GM19438 (cell line): ENCODE data around the gene PAM.
"Not testable (repeated sequence)": the region's sequence is repeated elsewhere in the genome, so short reads cannot be mapped to it uniquely, and the experiment has no call there.

Experiments used
- ATAC-seq: cut with Tn5 transposase; IDR thresholded peaks from one replicate; pipeline ENCODE4 v1.9.1; 2021; ENCODE audit warnings: low read depth; ENCODE audit not compliant: unreplicated experiment

The PAM gene

DNA sequence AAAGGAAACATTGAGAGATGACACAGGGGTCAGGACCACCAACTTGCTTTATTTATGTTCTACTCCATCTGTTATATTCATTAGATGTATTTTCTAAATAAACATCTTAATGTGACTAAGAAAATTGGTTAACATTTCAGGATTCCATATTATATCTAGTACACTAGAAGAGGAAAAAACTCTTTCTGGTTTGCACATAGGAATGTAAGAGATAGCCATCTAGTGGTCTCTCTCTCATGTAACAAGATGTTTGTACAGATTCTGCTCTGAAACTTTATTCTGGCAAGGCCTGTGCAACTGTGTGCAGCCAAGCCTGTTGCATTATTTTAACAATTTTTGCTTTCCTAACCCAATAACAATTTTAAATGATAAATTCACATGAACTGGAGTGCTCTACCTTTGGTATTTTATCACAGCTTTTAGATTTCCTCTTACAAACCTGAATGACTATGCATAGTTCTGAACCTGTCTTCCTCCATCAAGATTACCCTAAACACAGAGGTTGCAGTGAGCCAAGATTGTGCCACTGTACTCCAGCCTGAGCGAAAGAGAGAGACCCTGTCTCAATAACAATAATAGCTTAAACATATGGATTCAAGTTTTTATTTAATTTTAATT is 216.7 kb downstream of the PAM start:
- no peak for ATAC-seq

DNA sequence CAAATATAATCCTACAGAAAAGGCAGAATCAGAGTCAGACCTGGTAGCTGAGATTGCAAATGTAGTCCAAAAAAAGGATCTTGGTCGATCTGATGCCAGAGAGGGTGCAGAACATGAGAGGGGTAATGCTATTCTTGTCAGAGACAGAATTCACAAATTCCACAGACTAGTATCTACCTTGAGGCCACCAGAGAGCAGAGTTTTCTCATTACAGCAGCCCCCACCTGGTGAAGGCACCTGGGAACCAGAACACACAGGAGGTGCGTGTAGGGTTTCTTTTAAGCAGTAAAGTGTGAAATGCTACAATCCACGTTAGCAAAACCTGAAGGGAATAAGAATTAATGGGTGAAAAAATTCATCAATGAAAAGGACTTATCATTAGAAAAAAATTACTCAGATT is 219.1 kb downstream of the PAM start:
- no peak for ATAC-seq

DNA sequence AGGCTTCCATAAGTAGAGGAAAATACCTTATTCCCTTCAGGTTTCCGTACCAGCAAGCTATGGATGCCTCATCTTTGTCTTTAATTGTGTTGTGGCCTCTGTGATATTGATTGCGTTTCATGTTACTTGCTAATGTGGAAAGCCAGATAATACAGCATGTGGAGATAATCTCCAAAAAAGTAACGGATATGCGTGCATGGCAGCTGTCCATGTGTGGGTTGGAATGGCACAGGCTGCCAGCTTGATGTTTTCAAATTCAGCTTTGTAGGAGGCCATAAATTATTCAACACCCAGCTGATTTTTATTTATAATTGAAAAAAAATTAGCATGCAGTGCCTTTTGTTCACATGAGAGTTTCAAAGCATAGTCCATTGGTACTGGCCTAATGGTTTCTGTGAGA is 219.9 kb downstream of the PAM start:
- no peak for ATAC-seq

DNA sequence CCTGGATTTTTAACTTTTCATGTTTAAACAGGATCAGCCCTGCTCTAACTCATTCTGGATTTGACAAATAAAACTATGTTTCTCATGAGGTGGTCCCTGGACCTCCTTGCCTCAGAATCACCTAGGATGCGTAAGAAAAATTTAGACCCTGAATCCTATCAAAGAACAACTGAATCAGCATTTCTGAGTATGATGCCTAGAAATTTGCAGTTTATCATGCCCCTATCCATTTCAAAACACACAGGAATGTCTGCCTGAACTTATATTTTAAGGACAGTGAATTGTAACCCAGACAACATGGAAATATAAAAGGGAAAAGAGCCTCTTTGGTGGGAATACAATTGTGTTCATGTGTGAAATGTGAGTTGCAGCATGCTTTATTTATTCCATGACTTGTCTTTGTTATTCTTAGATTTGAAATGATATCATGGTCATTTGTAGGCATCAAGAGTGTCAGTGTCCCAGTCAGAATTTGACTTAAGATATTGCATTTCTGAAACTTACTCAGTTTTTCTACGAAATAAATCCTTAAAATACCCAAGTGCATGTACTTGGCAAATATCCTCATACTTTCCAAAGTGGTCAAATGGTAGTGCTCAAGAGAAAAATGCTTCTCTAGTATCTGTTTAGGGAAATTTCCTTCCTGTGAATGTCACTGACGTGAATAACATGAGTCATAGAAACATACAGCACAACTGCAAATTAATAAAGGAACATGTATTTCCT is 220.5 kb downstream of the PAM start:
- ATAC-seq, result no peak

DNA sequence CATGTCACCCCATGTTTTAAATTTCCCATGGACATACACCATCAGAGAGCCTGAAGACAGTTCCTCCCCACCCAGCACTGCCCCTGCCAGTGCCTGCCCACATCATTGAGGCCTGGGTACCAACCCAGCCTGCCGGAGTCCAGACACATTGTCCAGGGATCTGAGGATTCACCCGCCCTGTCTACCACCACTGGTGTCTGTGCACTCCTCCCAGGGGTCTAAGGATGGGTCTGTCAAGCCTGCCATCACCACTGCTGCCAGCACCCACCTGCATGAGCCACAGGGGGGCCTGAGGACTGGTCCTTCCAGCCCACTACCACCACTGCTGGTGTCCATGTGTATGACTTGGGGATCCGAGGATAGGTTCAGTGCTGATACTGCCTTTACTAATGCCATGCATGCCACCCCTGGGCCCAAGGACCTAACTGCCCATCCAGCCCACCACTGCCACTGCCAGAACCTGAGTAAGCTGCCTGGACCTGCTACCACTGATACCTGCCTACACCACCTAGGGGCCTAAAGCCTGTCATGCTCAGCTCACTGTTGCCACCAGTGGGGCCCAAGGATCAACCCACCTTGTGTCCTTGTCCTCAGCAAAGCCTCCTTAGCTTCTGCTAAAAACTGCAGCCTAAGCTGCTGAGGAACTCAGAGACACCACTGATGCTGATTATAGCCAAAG is 227.0 kb downstream of the PAM start:
- no peak for ATAC-seq

DNA sequence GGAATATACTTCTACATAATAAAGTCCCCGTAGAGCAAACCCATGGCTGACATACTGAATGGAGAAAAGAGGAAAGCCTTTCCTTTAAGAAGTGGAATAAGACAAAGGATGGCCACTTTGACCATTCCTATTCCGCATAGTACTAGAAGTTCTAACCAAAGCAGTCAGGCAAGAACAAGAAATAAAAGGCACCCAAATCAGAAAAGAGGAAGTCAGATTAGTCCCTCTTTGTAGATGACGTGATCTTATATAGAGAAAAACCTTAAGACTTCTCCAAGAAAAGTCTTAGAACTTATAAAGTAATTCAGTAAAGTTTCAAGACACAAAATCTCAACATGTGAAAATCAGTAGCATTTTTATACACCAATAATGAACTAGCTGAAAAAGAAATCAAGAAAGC is 231.0 kb downstream of the PAM start:
- no peak for ATAC-seq

DNA sequence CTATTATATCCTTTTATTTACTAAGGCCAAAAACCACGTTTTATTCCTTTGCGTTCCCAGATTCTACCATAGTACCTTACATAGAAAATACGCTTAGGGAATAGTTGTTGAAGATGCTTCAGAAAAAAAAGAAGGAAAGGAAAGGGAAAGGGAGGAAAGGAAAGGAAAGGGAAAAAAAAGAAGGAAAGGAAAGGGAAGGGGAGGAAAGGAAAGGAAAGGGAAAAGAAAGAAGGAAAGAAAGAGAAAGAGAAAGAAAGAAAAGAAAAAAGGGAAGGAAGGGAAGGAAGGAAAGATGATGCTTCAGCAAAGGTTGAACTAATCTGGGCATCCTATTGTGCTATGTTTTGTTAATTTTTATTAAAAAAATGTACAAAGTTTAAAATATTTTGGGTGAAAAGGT is 233.4 kb downstream of the PAM start:
- ATAC-seq, result no peak

DNA sequence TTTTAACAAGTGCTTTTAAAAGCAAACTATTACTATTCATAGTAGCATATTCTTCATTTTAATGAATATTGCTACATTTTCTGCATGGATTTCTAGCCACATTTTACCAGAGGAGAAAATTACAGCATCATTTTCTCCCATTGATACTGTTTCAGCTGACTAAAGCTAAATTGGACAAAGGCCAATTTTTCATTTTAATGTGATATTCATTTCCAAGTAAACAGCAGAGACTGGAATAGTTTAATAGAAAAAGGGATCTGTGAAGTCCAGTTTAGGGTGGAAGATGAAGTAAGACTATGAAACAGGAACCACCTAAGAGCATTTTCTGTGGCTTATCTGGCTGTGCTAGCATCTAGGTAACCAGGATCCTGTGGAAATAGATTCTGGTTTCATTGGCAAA is 236.7 kb downstream of the PAM start:
- ATAC-seq, result no peak

DNA sequence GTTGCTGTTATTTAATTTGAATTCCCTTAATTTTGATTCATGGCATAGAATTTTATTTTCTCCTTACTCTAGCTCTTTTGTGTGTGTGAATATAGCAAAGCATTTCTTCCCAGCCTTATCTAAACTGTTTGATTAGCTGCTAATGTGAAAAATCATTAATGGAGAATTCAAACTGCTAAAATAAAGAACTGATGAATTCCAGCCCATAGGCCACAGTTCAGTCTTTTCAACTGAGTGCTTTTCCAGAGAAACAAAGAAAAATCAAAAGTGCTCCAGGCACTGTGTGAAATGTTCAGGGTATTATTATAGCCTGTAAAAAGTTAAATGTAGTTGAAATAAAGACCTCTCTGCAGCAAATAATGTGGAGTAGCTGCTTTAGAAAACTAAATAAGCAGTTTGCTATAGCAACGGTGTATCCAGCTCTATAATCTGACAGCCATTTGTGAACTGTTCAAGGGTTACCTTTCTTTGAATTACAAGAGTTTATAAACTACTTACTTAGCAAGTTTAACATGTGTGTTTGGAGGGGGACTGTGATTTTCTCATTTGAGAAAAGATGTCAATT is 241.0 kb downstream of the PAM start:
- ATAC-seq, result no peak

DNA sequence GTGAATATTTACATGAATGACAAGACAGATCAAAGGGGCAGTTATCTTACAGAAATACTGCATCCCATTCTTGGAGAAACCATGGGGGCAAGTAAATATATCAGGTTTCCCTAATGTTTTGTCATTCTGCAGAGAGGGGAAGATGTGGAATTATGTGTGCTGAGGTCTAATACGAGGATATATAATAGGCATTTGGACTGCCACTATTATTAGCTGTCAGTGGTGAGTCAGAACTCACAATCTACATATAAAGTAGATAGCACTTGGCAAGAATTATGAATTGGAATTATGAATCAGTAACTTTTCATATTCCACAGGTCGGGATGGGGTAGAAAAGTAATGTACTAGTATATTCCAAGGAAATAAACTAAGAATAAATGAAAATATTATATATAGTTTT is 243.1 kb downstream of the PAM start:
- ATAC-seq, result no peak

DNA sequence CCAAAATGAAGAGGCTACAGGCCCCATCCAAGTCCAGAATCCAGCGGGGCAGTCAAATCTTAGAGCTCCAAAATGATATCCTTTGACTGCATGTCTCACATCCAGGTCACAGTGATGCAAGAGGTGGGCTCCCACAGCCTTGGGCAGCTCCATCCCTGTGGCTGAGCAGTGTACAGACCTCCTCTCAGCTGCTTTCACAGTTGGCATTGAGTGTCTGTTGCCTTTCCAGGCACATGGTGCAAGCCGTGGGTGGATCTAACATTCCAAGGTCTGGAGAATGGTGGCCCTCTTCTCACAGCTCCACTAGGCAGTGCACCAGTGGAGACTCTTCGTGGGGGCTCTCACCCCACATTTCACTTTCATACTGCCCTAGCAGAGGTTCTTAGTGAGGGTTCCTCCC is 244.1 kb downstream of the PAM start:
- no peak for ATAC-seq

DNA sequence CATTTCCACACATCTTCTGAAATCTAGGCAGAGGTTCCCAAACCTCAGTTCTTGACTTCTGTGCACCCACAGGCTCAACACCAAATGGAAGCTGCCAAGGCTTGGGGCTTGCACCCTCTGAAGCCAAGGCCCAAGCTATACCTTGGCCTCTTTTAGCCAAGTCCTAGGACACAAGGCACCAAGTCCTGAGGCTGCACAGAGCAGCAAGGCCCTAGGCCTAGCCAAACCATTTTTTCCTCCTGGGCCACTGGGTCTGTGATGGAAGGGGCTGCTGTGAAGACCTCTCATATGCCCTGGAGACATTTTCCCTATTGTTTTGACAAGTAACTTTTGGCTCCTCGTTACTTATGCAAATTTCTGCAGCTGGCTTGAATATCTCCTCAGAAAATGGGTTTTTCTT is 244.5 kb downstream of the PAM start:
- ATAC-seq, result not testable (repeated sequence)

DNA sequence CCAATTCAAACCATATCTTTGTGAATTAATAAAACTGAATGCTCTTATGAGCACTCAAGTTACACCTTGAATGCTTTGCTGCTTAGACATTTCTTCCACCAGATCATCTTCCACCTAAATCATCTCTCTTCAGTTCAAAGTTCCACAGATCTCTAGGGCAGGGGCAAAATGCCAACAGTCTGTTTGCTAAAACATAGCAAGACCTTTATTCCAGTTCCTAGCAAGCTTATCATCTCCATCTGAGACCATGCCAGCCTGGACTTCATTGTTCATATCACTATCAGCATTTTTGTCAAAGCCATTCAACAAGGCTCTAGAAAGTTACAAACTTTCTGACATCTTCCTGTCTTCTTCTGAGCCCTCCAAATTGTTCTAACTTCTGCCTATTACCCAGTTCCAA is 245.0 kb downstream of the PAM start:
- ATAC-seq, result no peak

DNA sequence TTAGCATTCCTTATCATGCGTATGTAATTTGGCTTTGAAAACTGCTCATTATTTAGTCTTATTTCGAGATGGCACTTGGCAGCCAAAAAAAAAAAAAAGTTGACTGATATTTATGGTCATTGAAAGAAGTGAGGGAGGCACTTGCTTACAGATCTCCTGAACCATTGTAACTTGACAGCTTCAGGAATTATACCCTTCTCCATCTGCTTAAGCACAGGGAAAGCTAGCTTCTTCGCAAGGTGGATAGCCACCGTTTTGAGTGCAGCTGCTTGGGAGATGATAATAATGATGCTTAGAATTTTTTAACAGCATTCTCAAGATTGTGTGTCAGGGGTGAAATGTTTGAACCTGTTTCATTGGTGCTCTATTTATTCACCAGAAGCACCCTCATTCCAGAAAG is 248.8 kb downstream of the PAM start:
- no peak for ATAC-seq

DNA sequence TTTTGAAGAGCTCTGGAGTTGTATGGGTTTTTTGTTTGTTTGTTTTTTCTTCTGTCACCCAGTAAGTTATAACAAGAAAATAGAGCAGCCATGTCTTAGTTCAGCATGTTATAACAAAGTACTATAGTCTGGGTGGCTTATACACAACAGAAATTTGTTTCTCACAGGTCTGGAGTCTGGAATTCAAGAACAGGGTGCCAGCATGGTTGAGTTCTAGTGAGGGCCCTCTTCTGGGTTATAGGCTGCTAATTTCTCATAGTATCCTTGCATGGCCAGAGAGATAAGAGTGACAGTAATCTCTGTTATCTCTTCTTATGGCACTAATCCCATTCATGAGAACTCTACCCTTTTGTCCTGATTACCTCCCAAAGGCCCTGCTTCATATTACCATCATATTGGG is 250.2 kb downstream of the PAM start:
- no peak for ATAC-seq

DNA sequence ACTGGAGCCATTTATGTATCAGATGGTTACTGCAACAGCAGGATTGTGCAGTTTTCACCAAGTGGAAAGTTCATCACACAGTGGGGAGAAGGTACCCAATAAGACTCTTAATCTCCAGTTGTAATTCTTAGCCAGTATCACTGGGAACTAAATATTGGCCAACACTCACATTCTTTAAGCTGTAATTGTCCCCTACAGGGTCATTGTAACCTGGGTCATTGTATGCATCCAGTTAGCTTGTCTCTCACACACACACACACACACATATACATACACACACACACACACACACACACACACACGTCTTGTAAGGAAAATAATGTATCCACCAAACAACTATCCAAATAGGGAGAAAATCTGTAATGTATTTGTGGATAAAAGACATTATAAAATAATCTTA is 251.8 kb downstream of the PAM start:
- ATAC-seq, result no peak

DNA sequence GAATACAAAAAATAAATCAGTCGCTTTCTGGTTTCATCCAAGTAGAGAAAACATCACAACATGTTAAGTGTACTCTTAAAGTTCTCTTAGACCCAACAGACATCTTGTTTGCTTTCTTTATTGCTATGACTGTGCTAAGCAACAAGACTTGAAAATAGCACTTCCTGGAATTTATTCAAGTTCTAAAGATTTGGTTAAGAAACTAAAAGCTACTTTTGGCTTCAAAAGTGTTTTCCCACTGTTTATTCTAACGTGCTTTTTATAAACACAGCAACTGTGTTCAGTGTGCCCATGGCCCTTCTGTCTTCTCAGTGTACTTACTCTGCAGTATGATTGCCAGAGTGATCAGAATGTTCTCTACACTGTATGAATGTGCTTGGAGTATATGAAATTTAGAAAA is 255.1 kb downstream of the PAM start:
- ATAC-seq, result no peak

DNA sequence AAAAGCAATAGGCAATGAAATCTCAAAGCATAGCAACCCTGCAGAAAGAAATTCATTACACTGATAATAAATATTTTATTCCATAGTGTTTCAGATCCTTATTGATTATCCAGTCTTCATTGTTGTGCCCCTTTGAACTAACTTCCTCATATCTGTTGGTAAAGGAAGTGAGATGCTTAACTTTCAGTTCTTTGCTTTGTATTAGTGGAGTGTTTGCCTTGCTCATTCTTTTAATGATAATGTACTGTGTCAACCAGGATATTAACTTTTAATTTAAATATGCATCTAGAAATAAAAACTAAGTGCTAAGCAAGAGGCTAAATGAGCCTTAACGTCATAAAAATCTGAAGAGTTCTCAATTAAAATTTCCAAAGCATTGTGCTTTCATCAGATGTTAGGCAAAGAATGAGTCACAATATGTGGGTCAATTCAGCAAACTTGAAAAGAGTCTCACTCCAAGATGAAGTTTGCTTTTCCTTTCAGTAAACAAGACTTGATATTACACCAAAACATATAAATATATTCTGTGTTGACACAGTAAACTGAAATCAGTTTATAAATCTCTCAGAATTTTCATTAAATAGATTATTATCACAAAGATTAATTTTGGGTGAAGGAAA is 258.9 kb downstream of the PAM start:
- ATAC-seq, result no peak

DNA sequence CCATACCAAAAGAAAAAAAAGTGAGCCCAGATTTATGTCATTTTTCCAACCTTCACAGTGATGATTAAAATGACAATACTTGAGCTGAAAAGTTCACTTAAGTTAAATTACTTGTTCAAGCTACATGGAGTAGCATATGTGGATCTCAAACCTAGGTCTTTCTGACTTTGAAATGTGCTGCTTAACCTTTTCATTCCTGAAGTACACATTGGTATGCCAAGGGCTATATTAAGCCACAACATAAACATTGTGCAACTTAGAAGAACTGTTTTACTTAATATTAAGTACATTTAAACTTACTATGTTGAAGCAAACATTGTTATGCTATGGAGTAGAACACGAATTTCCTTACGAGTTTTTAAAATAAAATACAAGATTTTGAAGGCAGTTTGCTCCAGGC is 259.9 kb downstream of the PAM start:
- ATAC-seq, result no peak

DNA sequence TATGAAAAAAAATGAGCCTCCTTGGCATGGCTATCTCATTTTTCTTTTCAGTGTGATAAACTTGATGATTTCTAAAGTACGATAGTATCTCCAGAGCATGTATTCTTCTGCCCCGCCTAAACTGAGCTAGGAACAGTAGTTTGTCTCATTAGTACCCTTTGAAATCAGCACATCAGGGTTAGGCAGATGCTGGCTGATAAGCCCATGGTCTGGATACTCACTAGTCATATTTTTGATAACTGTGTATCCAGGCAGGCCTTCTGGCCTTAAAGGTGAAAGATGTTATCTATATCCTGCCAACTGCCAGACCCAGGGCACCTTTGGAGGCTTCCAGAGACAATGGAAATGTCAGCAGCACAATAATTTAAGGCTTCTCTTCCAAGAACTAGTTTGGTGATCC is 261.1 kb downstream of the PAM start:
- no peak for ATAC-seq

DNA sequence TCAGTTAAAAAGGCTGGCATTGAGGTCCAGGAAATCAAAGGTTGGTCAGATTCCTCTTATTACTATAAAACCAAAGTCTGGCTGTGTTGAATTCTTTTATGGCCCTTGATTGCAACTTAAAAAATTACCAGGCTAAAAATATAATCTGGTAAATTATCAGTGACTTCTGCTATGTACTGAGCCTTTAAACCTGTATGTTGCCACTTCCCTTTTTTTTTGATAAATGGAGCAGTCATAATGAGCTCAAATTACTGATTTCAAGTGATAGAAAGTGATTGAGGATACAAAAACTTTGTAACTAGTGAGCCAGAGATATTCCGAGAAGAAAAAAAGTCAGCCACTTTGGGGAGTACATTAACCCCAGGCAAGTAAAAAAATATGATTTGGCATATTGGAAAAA is 264.7 kb downstream of the PAM start:
- ATAC-seq, result no peak
